IPS-20b (cell line): ENCODE measurements around the gene TUBA3C.
"Not testable (repeated sequence)": the region's sequence is repeated elsewhere in the genome, so short reads cannot be mapped to it uniquely, and the experiment has no call there.

Experiments
- H3K27ac ChIP-seq: one replicate; pipeline ENCODE4 v1.5.1; 2013; ENCODE audit warnings: low read length
- H3K27me3 ChIP-seq: 2 replicates; pipeline ENCODE4 v1.6.1; 2013; ENCODE audit warnings: mild to moderate bottlenecking, low read length, inconsistent platforms; ENCODE audit not compliant: insufficient read depth
- H3K36me3 ChIP-seq: 2 replicates; pipeline ENCODE4 v1.6.1; 2013; ENCODE audit warnings: low read depth, mild to moderate bottlenecking, inconsistent platforms, low read length, moderate library complexity; ENCODE audit not compliant: insufficient read depth
- H3K4me1 ChIP-seq: 2 replicates; pipeline ENCODE4 v1.6.1; 2013; ENCODE audit warnings: mild to moderate bottlenecking, control low read depth, inconsistent platforms, low read length, moderate library complexity; ENCODE audit not compliant: insufficient read depth
- H3K4me3 ChIP-seq: 2 replicates; pipeline ENCODE4 v1.5.1; 2013; ENCODE audit warnings: mild to moderate bottlenecking, low read length, inconsistent platforms
- H3K9ac ChIP-seq: 2 replicates; pipeline ENCODE4 v1.6.1; 2013; ENCODE audit warnings: low read depth, mild to moderate bottlenecking, inconsistent platforms, low read length, moderate library complexity
- H3K9me3 ChIP-seq: 2 replicates; pipeline ENCODE4 v1.6.1; 2013; ENCODE audit warnings: mild to moderate bottlenecking, low read depth, low read length, inconsistent platforms; ENCODE audit not compliant: insufficient read depth

Gene TUBA3C

GRCh38 chr13:19179916-19180315 lies 1.7 kb downstream of the TUBA3C start:
- Histone ChIP-seq H3K27me3 (no peaks in the 10 kb centered on the region), H3K4me3 (no peak overlapping the region), H3K4me1 (no peaks in the 10 kb centered on the region), H3K9me3 (peaks cover 81% of the 10 kb centered on the region), H3K36me3 (no peaks in the 10 kb centered on the region), H3K9ac (no peak overlapping the region), H3K27ac (no peak overlapping the region)

DNA sequence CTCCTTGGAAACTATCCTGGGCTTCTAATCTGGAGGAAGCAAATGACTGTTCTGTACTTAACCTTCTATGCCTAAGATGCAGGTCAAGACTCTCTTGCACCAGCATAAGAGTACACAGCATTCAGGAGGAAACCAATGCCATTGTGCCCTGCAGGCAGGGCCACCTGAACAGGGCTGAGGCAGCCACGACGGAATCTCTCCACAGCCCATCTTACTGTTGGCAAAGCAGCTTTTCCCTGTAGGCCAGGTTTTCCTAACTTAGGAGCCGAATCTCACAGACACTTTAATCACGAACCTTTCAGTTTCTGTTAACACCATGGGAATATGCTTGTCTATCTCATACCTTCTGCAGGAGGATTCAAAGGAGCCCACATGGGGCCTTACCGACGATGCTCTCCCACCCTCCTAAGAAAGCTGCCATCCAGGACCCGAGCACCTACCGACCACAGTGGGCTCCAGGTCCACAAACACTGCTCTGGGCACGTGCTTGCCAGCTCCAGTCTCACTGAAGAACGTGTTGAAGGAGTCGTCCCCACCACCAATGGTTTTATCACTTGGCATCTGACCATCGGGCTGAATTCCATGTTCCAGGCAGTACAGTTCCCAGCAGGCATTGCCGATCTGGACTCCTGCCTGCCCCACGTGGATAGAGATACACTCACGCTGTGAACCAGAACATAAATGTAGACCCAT lies 2.6 kb downstream of the TUBA3C start:
- no peak overlapping the region for H3K9ac ChIP-seq
- no peak overlapping the region for H3K4me3 ChIP-seq

DNA sequence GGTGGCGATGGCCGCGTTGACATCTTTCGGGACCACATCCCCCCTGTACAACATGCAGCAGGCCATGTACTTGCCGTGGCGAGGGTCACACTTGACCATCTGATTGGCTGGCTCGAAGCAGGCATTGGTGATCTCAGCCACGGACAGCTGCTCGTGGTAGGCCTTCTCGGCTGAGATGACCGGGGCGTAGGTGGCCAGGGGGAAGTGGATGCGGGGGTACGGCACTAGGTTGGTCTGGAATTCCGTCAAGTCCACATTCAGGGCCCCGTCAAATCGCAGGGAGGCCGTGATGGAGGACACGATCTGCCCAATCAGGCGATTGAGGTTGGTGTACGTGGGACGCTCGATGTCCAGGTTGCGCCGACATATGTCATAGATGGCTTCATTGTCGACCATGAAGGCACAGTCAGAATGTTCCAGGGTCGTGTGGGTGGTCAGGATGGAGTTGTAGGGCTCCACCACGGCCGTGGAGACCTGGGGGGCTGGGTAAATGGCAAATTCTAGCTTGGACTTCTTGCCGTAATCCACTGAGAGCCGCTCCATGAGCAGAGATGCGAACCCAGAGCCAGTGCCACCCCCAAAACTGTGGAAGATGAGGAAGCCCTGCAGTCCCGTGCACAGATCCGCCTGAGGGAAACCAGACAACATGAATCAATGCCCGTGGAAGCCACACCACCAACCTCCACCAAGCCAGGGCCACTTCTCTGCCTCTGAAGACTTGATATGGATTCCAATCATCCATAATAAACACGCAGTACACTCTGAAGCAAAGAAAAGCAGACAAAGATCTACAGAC lies 4.4 kb downstream of the TUBA3C start:
- not testable (repeated sequence) for H3K27ac ChIP-seq, H3K9ac ChIP-seq, H3K36me3 ChIP-seq, H3K27me3 ChIP-seq, H3K4me1 ChIP-seq, H3K4me3 ChIP-seq
- H3K9me3 ChIP-seq = peaks cover 85% of the 10 kb centered on the region

More for the DNA sequence above, 2.6 kb downstream of the TUBA3C start:
- H3K27me3 ChIP-seq = no peaks in the 10 kb centered on the region
- H3K27ac ChIP-seq = no peak overlapping the region
- H3K9me3 ChIP-seq = peaks cover 80% of the 10 kb centered on the region
- no peaks in the 10 kb centered on the region for H3K4me1 ChIP-seq
- no peaks in the 10 kb centered on the region for H3K36me3 ChIP-seq

DNA sequence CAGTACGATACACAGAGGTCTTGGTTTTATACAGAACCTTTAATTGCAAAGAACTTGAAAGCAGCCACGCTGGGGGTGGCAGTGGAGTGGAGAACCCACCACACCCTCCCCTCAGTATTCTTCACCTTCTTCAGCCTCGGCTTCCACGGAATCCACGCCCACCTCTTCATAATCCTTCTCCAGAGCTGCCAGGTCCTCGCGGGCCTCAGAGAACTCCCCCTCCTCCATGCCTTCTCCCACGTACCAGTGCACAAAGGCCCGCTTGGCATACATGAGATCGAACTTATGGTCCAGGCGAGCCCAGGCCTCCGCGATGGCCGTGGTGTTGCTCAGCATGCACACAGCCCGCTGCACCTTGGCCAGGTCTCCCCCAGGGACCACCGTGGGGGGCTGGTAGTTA lies 7.9 kb downstream of the TUBA3C start:
- Histone ChIP-seq H3K27me3 (no peaks in the 10 kb centered on the region), H3K36me3 (no peaks in the 10 kb centered on the region), H3K4me1 (no peaks in the 10 kb centered on the region), H3K27ac (no peak overlapping the region), H3K4me3 (no peak overlapping the region), H3K9me3 (peaks cover 85% of the 10 kb centered on the region), H3K9ac (no peak overlapping the region)

DNA sequence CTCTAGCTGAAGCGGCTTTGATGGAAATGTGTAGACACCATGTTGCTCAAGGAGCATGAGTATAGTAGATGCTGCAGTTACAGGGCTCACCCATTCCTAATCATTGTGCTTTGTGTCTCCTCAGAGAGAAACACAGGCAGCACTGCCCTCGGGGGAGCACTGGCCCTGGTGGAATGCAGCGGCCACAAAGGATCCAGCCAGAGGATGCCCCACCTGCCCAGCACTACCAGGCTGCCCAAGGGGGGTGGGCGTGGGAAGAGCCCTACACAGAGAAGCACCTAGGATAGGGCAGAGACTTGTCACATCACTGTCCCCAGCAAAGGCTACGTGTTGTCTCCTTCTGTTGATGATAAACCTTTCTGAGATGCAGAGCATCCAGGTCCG lies 9.0 kb downstream of the TUBA3C start:
- H3K27ac ChIP-seq = no peak overlapping the region
- H3K9ac ChIP-seq = no peak overlapping the region
- no peaks in the 10 kb centered on the region for H3K4me1 ChIP-seq
- no peaks in the 10 kb centered on the region for H3K27me3 ChIP-seq
- H3K4me3 ChIP-seq = no peak overlapping the region
- H3K36me3 ChIP-seq = no peaks in the 10 kb centered on the region
- H3K9me3 ChIP-seq = peaks cover 85% of the 10 kb centered on the region

- Histone ChIP-seq H3K27ac (no peak overlapping the region), H3K9ac (no peak overlapping the region), H3K36me3 (no peaks in the 10 kb centered on the region), H3K4me1 (no peaks in the 10 kb centered on the region), H3K4me3 (no peak overlapping the region), H3K9me3 (peaks cover 86% of the 10 kb centered on the region), H3K27me3 (no peaks in the 10 kb centered on the region)
Measured at GRCh38 chr13:19172007-19172646, 9.5 kb downstream of the TUBA3C start.

DNA sequence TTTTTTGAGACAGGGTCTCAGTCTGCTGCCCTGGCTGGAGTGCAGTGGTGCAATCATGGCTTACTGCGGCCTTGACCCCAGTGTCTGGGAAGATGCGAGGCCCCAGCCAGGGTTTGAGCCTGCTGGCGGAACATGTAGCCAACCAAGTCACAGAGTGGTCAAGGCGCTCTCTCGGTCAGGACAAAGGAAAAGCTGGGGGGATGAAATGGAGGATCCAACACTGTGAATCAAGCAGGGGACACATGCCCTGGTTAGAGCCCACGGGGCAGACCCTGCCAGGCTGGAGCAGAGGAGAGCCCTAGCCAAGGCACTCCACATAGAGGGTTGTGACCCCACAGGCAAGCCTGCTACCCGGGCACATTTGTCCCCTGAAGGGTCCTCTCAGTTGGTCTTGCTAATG lies 10.1 kb downstream of the TUBA3C start:
- H3K4me1 ChIP-seq = no peaks in the 10 kb centered on the region
- no peak overlapping the region for H3K27ac ChIP-seq
- H3K27me3 ChIP-seq = no peaks in the 10 kb centered on the region
- no peak overlapping the region for H3K9ac ChIP-seq
- peaks cover 92% of the 10 kb centered on the region for H3K9me3 ChIP-seq
- H3K4me3 ChIP-seq = no peak overlapping the region
- no peaks in the 10 kb centered on the region for H3K36me3 ChIP-seq

GRCh38 chr13:19169991-19170390 lies 11.6 kb downstream of the TUBA3C start:
- Histone ChIP-seq H3K9me3 (peaks cover 91% of the 10 kb centered on the region), H3K36me3 (no peaks in the 10 kb centered on the region), H3K9ac (no peak overlapping the region)

GRCh38 chr13:19169496-19169895 lies 12.1 kb downstream of the TUBA3C start:
- no peak overlapping the region for H3K4me3 ChIP-seq
- no peaks in the 10 kb centered on the region for H3K4me1 ChIP-seq
- no peak overlapping the region for H3K9ac ChIP-seq
- no peaks in the 10 kb centered on the region for H3K27me3 ChIP-seq
- H3K36me3 ChIP-seq = no peaks in the 10 kb centered on the region
- H3K27ac ChIP-seq = no peak overlapping the region
- peaks cover 93% of the 10 kb centered on the region for H3K9me3 ChIP-seq

More at GRCh38 chr13:19169991-19170390, 11.6 kb downstream of the TUBA3C start:
- Histone ChIP-seq H3K27ac (no peak overlapping the region), H3K4me1 (no peaks in the 10 kb centered on the region), H3K4me3 (no peak overlapping the region), H3K27me3 (no peaks in the 10 kb centered on the region)

DNA sequence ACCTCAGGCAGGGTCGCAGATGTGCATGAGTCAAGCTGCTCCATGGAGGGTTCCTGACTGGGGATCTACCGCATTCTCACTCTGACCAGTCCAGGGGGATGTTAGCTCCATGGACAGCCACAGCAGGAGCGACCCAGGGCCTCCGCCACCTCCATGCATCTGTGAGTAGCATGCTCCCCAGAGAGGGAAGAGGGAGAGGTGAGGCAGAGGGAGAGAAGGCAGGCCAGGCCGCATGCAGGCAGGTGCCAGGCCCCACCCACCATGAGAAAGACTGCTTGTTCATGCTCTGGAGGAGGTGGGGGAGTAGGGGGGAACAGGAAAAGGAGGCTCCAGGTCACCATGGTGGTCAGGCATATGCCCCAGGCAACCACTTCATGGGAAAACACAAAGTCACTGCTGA lies 20.3 kb downstream of the TUBA3C start:
- peaks cover 88% of the 10 kb centered on the region for H3K9me3 ChIP-seq
- no peak overlapping the region for H3K27ac ChIP-seq
- no peak overlapping the region for H3K4me3 ChIP-seq
- no peaks in the 10 kb centered on the region for H3K27me3 ChIP-seq
- H3K9ac ChIP-seq = no peak overlapping the region
- H3K36me3 ChIP-seq = no peaks in the 10 kb centered on the region
- H3K4me1 ChIP-seq = no peaks in the 10 kb centered on the region

DNA sequence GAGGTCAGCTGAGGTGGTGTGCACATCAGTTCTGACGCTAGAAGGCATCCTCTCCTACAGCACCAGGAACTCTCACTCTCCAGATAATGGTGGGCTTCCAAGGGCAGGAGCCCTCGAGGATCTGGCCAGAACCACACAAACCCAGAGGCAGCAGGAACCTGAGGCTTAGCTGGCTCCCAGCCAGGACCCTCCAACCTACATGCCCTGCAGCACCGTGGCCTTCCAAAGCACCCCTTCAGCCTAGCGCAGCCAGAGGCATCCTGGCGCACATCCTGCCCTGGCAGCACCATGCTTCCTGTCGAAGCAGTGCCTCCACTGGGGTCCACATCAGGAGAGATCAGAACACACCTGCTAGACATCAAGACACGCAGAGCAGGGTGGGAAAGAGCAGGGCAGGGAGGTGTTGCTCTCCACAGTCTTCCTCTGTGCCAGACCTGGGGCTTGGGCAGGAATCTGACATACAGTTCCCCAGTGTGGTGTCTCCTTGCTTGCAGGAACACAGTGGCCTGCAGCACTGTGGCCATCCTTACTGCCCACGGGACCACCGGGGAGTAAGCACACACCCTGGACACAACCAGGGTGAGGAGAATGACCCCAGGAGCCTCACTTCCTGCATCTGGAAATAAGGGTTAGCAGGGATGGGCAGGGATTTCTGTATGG lies 21.7 kb downstream of the TUBA3C start:
- Histone ChIP-seq H3K9ac (no peak overlapping the region), H3K9me3 (peaks cover 92% of the 10 kb centered on the region), H3K36me3 (no peaks in the 10 kb centered on the region), H3K4me3 (no peak overlapping the region), H3K27me3 (no peaks in the 10 kb centered on the region), H3K27ac (no peak overlapping the region), H3K4me1 (no peaks in the 10 kb centered on the region)
